Fibroblast of skin of right quadriceps (primary cell): ENCODE data around the gene RNU6-1.

ENCODE experiments used
- DNase-seq: peaks from one replicate; pipeline ENCODE4 v3.0.0-alpha.2; 2013

RNU6-1 gene

GRCh38 chr15:67832897-67833709 is 6.7 kb downstream of the RNU6-1 start:
- DNase-seq: no peak

- DNase-seq: peak; percentile 13
These were observed 7.8 kb downstream of the RNU6-1 start for GRCh38 chr15:67832031-67832551.

- DNase-seq: no peak
These were observed 8.5 kb downstream of the RNU6-1 start for GRCh38 chr15:67831363-67831762.

- no peak for DNase-seq
These were observed 10.0 kb downstream of the RNU6-1 start for GRCh38 chr15:67829647-67830504.

GRCh38 chr15:67828969-67829646 is 10.7 kb downstream of the RNU6-1 start:
- DNase-seq: no peak

GRCh38 chr15:67828278-67828968 is 11.4 kb downstream of the RNU6-1 start:
- DNase-seq: no peak

- DNase-seq: no peak
These were observed 12.1 kb downstream of the RNU6-1 start for GRCh38 chr15:67827562-67828277.

GRCh38 chr15:67826717-67827561 is 12.9 kb downstream of the RNU6-1 start:
- DNase-seq: no peak

- DNase-seq: no peak
These were observed 13.7 kb downstream of the RNU6-1 start for GRCh38 chr15:67825881-67826716.

GRCh38 chr15:67824976-67825880 is 14.6 kb downstream of the RNU6-1 start, which contains the start of gene SKOR1:
TSS of gene SKOR1 (plus strand) at chr15:67825509. CDS start at chr15:67825603, 94 bp downstream.
- peak; percentile 28 for DNase-seq

- no peak for DNase-seq
These were observed 15.5 kb downstream of the RNU6-1 start for GRCh38 chr15:67824197-67824968.

GRCh38 chr15:67823314-67824196 is 16.3 kb downstream of the RNU6-1 start:
- DNase-seq: no peak

GRCh38 chr15:67822537-67823313 is 17.1 kb downstream of the RNU6-1 start:
- no peak for DNase-seq

GRCh38 chr15:67821784-67822440 is 17.9 kb downstream of the RNU6-1 start:
- DNase-seq: no peak
